ENCODE measurements around the gene MYLK.
A peak's percentile ranks its signal among the peaks of the same experiment; 100 is the strongest.
"Not testable (repeated sequence)": the region's sequence is repeated elsewhere in the genome, so short reads cannot be mapped to it uniquely, and the experiment has no call there.

MYLK gene

DNA sequence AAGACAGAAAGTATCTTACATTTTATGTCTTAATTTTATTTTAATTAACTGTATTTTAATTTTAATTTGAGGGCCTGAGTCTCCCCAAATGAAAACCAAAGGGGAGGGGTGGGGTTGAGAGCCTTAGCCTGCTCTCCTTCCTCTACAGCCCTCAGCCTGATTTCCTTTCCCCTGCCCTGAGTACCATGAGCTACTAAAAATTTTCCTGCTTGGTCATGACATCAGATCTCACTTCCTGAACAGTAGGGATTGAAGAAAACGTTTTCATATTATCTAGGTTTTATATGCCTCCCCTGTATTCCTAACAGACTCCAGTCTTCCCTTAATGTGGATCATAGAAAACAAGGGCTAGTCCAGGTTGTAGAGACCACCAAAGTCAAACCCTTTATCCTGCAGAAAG, 133.9 kb downstream of the MYLK start:
- no peak for DNase-seq (ENCODE audit: low spot score)

DNA sequence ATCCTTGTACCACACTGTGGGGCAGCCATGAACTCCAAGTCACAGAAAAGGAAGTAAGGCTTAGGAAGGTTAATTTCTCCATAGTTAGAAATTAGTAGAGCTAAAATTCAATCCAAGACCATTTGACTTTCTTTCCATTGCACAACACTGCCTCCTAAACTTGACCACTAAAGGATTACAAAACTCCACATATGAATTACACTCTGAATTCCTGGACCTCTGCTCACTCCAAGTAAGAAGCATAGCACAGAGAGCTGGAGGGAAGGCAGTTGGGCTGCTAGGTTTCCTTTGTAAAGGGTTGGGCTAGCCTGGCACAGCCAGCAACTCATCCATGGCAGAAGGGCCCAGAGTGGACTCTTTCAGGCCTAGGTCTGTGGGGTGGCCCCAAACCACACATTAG, 134.4 kb downstream of the MYLK start:
- no peak for DNase-seq (ENCODE audit: low spot score)

DNA sequence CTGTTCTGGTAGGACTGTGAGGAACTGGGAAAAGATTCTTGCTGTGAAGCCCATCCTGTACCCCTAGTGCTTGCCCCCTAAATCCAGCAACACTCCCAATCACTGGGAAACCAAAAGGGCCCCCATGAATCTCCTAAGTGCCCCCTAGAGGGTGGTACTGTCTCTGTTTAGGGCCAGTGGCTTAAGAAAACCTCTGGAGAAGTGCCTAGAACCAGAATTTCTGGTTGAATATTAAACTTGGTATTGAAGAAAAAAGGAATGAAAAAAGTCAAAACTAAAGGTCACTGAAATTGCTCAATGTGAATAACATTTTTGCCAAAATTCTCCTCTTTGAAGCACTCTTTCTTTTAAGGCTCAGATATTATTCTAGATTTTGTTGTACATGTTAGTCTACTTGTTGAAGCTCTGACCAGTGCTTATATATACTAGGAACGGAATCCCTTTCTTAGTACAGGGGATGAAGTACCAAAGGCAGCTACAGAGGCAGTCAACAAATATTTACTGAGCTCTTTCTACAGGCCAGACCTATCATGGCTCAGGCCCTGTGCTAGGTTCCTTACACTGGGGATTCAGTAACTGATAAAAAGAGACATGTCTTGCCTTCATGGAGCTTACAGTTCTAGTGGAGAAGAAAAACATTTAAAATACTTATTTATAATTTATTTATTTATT, 138.8 kb downstream of the MYLK start:
- DNase-seq (ENCODE audit: low spot score): no peak

DNA sequence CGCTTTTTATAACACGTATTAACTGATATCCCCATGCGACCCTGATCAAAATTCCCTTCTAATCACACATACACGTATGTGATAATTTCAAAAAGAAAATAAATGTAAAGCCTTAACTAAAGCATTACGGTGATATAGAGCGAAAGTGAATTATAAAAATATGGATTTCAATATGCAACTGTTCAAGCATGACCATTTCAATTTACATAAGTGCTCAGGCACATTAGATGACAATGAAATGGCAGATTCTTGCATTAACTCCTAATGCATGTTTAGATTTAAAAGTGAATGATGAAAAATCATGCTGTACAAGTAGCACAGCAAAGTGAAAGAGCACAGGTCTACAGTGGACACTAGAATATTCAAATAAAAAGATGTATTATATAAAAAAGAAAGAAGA, 140.1 kb downstream of the MYLK start:
- DNase-seq (ENCODE audit: low spot score): no peak

DNA sequence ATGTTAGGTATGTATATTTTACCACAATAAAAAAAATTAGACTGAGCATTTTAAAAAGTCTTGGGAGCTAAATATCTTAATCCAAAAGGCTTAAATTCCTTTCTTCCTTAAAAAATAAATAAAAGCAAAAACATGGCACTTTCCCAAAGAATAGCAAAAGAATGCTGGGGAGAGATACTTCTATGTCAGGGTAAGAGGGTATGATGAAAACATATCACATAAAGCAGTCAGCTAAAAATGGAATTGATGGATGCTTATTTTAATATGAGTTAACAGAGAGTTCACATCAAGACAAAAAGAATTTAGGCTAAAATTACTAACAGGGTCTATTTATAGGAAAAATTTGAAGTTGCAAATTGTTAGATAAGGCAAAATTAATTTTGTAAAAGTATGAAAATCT, 141.0 kb downstream of the MYLK start:
- DNase-seq (ENCODE audit: low spot score): no peak

DNA sequence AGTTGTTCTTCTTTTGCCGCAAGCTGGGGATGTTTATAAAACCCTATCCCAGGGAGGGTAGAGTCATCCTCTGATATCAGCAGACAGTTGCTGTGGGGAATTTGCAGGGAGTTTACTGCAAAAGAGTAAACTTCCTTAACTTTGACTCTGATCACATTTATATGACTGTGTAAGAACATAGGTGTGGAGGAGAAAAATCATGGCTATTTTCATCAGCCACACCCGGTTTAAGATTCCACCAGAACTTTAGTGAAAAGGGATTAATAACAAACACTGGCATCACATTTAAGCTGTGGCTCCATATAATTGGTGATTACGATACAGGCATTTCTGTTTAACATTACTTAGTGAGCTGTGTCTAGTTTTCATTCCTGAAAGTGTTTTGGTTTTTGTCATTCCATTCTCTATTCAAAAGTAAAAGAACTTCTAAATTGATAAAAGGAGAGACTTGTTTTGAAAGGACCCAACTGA, 143.1 kb downstream of the MYLK start:
- DNase-seq (ENCODE audit: low spot score): no peak

DNA sequence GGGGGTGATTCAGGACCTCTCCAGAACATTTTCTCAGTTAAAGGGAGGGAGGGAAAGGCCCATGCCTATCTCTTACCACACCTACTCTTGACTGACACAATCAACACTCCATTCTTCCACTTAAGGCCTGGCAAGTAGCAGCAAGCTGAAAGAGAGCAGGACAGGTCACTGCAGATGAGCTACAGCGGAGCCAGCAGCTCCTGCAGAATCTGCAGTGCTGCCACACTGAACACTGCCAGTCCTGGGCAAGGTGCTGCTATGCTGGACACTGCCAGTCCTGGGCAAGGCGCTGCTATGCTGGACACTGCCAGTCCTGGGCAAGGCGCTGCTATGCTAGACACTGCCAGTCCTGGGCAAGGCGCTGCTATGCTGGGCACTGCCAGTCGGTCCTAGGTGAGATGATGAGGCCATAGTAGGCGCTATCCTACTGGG, 143.7 kb downstream of the MYLK start:
- no peak for DNase-seq (ENCODE audit: low spot score)

DNA sequence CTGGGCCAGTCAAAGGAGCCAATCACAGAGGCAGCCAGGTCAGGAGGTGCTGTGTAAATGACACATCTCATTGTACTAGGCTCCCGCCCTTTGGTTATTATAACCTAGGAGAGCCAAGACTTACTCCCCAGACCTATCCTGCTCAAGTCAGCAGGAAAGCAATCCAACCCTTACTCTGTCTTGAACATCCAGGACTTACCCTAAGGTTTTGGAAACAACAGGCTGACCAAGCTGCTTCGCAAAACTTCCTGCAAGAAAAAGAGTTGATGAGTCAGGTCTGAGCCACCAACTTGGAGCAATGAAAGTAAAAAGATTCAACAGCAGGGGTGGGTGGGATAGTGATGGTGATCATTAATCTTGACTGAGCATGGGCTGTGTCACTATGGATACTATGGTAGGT, 144.4 kb downstream of the MYLK start:
- DNase-seq (ENCODE audit: low spot score): no peak

DNA sequence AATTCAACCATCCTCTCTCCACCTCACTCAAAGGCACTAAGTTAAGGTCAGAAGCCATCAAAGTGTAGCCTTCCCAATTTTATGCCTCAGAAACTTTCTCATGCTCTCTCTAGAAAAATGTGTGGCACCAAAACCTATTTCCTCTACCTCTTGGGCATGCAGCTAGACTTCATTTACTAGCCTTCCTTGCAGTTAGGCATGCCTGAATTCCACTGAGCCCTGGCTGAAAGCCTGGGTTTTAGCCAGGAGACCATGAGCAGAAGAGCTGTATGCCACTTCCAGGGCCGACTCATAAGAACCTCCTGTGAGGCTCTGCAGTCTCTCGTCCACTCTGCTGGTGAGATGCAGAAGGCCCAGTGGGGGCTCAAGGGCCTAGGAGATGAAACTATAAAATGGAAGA, 145.0 kb downstream of the MYLK start:
- no peak for DNase-seq (ENCODE audit: low spot score)

DNA sequence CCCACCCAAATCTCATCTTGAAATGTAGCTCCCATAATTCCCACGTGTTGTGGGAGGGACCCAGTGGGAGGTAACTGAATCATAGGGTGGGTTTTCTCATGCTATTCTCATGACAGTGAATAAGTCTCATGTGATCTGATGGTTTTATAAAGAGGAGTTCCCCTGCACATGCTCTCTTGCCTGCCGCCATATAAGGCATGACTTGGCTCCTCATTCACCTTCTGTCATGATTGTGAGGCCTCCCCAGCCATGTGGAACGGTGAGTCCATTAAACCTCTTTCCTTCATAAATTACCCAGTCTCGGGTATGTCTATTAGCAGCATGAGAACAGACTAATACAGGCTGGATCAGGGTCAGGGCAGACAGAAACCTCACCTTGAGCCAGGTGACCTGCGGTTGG, 145.6 kb downstream of the MYLK start:
- DNase-seq (ENCODE audit: low spot score): not testable (repeated sequence)

DNA sequence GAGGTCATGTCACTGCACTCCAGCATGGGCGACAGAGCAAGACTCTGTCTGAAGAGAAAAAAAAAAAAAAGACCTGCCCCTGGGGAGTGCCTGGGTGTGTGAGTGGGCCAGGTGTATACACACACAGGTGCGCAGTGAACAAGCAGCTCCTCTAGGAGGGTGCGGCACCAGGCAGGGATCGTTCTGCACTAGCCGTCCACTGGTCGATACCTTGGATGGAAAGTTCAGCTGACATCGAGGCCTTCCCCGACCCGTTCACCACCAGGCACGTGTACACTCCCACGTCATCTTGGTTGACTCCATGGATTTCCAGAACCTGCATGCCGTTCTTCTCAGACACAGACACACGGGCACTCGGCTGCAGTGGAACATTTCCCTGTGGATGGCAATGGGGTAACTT, 147.0 kb downstream of the MYLK start:
- no peak for DNase-seq (ENCODE audit: low spot score)

DNA sequence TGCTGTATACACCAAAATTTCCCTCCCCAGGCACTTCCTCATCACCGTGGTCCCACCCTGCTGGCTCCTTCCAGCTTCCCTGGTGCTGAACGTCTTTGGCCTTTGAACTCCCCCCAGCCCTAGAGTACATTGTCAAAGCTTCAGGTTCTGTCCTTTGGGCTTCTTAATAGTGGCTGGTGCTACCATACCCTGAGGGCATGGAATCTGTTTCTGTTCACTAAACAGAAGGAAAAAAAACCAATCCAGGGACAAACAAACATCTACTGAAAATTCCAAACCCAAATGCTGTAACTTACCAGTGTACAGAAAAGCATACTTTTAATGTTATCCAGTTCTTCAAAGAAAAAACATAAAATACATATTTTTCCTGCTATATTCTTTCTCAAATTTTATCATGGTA, 148.7 kb downstream of the MYLK start:
- DNase-seq (ENCODE audit: low spot score): no peak

DNA sequence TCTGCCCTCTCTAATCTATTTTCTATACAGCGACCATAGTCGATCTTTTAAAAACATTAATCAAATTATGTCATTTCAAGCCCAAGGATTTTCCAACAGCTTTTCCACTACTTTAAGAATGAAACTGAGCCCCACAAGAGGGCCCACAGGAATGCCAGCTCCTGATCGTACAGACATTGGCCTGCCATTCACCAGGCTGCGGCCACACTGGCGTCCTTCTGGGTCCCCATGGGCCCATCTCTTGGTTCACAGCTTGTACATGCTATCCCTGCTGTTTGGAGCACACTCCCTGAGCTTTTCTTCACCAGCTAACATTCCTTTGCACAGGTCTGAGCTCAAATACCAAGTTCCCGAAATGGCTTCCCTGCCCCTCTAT, 149.6 kb downstream of the MYLK start:
- no peak for DNase-seq (ENCODE audit: low spot score)

DNA sequence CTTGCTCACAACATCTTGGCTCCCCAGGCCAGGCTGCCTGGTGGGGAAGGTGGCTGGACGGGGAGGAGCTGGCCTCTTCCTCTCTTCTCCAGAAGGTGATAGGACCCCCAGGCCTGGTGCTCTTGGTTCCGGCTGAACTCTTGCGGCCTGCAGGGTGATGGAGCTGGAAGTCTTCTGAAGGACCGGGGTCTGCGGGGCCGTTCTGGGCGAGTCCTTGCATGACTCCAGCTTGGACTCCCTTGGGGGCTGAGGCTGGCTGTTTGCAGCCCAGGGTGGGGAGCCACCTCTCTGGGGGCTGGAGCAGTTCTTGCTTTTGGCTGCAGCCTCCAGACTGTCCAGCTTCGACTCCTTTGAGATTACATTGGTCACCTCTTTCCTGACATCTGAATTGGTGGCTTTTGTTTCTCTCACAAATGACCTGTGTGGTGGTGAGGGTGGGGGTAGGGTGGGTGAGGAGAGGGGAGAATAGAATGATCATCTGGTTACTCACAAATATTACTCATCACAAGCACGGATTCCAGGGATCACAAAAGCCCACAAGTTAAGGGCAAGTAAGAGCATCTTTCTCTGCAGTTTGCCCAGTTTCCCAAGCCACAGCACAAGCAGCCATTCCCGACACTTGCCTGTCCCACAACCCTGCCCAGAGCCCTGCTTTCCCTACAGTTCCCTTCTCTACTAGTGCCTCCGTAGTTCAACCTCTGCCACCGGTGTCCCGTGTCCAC, 150.2 kb downstream of the MYLK start:
- DNase-seq (ENCODE audit: low spot score): no peak

DNA sequence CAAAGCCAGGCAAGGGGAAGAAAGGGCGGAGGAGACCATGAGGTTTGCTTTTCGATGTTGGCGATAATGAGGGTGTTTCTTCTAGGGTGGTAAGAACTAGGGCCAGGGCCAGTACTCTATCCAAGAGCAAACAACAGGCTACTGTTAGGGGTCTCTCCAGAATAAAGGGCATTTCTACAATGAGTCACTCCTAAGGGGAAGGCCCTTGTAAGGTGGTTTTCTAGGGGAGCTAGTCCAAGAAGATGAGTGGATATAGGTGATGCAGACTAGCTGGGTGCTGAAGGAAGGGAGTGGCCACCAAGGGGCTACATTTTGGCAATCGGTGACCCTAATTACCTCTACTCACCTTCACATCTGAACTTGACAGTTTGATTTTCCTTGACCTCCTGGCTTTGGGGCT, 150.8 kb downstream of the MYLK start:
- DNase-seq (ENCODE audit: low spot score): no peak

DNA sequence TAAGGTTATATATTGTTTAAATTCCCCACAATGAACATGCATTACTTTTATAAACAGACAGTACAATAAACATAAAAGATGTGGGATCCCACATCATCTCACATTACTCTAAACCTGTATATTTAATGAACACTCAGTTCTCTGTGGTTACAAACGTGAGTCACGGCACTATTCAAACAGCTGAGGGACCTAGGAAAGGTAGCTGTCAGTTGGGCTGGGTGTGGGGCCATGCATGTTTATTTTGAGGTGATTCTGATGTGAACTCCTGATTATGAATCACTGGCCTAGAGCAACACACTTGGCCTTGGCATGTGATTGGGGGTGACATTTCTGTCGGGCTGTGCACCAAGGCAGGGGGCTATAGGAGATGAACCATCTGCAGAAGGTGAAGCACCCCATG, 151.7 kb downstream of the MYLK start:
- DNase-seq (ENCODE audit: low spot score): peak; percentile 67

DNA sequence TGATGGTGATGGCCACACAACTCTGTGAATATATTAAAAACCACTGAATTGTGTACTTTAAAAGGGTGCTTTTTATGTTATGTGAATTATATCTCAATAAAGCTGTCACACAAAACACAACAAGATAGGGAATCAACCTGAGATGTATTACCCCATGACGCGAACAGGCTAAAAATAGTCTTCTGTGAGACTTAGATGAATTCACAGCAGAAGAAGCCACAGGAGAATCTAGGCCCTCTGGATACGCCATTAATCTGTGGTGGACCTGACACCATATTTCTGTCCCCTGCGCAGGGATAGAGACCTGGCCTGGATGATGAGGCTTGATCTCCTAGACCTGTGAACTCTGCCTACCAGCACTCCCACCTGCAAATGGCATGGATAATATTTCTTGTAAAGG, 153.3 kb downstream of the MYLK start:
- no peak for DNase-seq (ENCODE audit: low spot score)

DNA sequence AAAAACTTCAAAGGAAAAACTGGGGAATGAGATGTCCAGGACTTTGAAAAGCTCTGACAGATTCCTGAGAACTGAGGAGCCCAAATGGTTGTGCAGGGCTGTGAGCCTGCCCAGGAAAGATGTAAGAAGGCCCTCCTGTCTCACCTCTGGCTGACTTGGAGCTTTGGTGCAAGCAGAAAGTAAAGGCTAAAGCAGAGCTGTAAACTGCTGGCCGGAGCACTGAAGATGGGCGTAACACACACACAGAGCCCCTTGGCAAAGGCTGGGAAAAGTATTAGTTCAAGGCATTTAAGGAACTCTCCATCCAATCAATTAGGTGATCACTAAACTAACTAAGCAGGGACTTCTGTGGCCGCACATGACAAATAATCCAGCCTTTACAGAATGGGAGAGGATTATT, 155.1 kb downstream of the MYLK start:
- no peak for DNase-seq (ENCODE audit: low spot score)

DNA sequence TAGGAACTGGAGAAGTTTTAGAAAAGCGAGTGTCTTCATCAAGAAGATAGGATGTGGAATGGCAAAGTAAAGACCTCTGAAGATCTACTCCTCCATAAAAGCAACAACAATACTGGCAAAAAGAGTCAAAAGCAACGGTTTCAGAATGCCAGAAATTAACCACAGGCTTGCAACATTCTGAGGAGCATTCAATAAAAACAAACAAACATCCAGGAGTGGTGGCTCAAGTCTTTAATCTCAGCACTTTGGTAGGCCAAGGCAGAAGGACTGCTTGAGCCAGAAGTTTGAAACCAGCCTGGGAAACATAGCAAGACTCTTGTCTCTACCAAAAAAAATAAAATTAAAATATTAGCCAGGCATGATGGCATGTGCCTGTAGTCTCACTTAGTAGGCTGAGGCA, 156.1 kb downstream of the MYLK start:
- no peak for DNase-seq (ENCODE audit: low spot score)

DNA sequence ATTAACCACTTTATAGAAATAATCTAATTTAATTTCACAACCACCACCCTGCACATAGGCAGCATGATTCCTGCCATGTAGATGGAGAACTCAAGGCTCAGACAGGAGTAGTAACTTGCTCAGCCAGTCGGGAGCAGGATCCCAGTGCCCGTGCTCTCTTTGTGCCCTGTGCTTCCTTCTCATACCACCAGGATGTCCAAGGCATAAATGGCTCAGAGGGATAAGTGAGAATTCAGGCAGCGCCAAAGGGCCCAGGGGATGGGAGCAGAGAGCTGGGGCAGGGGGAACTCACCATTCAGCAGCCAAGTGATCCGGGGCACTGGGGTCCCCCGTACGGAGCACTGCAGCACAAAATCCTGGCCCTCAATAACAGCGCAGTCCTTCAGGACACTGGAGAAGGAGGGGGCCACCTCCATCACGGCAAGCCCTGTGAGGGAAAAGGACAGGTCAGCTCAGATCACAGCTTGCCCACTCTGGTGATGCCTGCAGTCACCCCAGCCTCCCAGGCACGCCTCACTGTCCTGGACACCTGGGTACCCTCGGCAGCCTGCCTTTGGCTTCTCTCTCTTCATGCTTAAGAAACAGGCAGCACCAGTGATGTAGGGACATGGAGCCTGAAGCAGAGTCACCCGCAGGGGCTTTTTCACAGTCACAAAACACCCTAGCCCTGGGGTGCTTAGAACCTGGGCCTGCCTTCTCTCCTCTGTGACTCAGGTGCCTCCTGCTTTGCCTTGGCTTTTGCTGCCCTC, 158.3 kb downstream of the MYLK start:
- DNase-seq (ENCODE audit: low spot score): no peak

DNA sequence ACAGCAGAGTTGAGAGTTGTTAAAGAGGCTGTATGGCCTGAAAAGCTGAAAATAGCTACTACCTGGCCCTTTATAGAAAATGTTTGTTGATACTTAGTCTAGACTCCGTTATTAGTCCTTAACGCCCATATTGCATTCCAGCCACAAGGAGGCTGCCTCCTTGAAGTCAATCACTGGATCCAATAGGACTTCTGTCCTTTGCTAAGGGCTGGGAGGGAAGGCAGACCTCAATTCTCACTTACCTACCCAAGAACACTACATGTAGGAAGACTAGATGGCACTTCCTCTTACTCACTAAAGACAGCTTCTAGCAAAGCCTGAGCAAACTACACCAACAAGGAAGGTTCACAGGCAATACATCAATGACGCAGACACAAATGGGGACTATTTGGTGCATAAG, 159.8 kb downstream of the MYLK start:
- DNase-seq (ENCODE audit: low spot score): no peak

DNA sequence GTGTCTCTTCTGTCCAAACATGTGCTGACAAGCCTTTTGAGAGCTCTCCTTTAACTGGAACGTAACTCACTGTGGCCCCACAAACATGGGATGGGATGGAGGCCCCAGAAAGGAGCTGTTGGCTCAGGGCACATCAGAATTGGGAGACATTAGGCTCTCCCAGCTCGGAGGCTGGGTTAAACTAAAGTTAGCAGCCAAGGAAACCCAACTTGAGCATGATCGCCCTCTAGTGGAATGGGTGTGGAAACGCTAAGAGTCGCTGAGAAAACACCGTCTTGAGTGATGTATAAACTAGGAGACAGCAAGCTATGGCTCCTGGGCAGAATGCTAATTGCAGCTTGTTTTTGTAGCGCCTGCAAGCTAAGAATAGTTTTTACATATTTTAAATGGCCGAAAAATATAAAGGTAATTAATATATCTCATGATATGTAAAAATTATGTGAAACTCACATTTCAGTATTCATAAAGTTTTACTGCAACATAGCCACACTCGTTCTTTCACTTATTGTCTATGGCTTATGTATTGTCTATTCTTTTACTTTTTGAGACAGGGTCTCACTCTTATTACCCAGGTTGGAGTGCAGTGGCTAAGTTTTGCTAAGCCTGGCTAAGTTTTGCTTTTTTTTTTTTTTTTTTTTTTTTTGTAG, 160.5 kb downstream of the MYLK start:
- peak; percentile 80 for DNase-seq (ENCODE audit: low spot score)

DNA sequence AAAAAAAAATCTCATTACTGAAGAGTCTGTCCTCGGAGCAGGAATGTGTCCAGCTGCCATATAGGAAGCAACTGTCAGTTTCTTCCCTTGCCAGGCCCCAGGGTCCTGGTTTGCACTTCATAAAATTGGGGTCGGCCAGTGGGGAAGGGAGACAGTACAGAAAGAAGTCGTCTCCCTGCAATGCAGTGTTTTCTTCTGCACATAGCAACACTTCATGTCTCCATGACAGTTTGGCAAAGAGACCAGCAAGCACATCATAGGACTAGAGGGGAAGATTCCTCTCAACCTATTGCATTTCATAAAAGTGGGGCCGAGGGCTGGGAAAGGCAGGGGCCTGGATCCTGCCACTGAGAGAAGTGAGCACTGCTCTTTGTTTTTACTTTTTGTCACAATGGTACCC, 161.1 kb downstream of the MYLK start:
- no peak for DNase-seq (ENCODE audit: low spot score)
